COLO668 (cell line): Measurements from ENCODE around the gene CORO1C.
A peak's percentile ranks its signal among the peaks of the same experiment; 100 is the strongest.
"Not testable (repeated sequence)": the region's sequence is repeated elsewhere in the genome, so short reads cannot be mapped to it uniquely, and the experiment has no call there.

ENCODE experiments used
- DNase-seq: peaks from one replicate; lab custom pipeline; 2025; ENCODE audit not compliant: unreplicated experiment; lab: John Stamatoyannopoulos, UW

The CORO1C gene

GRCh38 chr12:108679106-108679681 lies 52.1 kb downstream of the CORO1C start:
- DNase-seq = no peak

- DNase-seq = no peak
These were observed 53.1 kb downstream of the CORO1C start for GRCh38 chr12:108678104-108678730.

GRCh38 chr12:108677381-108677780 lies 53.9 kb downstream of the CORO1C start:
- DNase-seq = no peak

- no peak for DNase-seq
These were observed 54.6 kb downstream of the CORO1C start for GRCh38 chr12:108676707-108677106.

- DNase-seq = no peak
These were observed 55.5 kb downstream of the CORO1C start for GRCh38 chr12:108675792-108676191.

GRCh38 chr12:108672054-108672453 lies 59.3 kb downstream of the CORO1C start:
- no peak for DNase-seq

GRCh38 chr12:108671110-108671509 lies 60.2 kb downstream of the CORO1C start:
- DNase-seq = no peak

- DNase-seq = no peak
These were observed 61.2 kb downstream of the CORO1C start for GRCh38 chr12:108670066-108670631.

- DNase-seq = no peak
These were observed 62.8 kb downstream of the CORO1C start for GRCh38 chr12:108668542-108668941.

- DNase-seq = no peak
These were observed 63.3 kb downstream of the CORO1C start for GRCh38 chr12:108668063-108668462.

GRCh38 chr12:108667349-108667748 lies 64.0 kb downstream of the CORO1C start:
- DNase-seq = no peak

- DNase-seq = no peak
These were observed 64.9 kb downstream of the CORO1C start for GRCh38 chr12:108666401-108666881.

- no peak for DNase-seq
These were observed 65.6 kb downstream of the CORO1C start for GRCh38 chr12:108665608-108666202.

GRCh38 chr12:108664338-108665258 lies 66.7 kb downstream of the CORO1C start:
- peak; percentile 81 for DNase-seq

GRCh38 chr12:108663324-108664015 lies 67.8 kb downstream of the CORO1C start:
- no peak for DNase-seq

- not testable (repeated sequence) for DNase-seq
These were observed 73.2 kb downstream of the CORO1C start for GRCh38 chr12:108658115-108658514.

GRCh38 chr12:108657130-108657745 lies 74.1 kb downstream of the CORO1C start:
- DNase-seq = no peak

- DNase-seq = not testable (repeated sequence)
These were observed 75.1 kb downstream of the CORO1C start for GRCh38 chr12:108656247-108656646.

- DNase-seq = not testable (repeated sequence)
These were observed 75.5 kb downstream of the CORO1C start for GRCh38 chr12:108655812-108656175.

GRCh38 chr12:108654622-108655021 lies 76.7 kb downstream of the CORO1C start:
- not testable (repeated sequence) for DNase-seq
